Frontal cortex (tissue), 4 donors: ENCODE data around the gene ANKMY1. TPM values are rescaled to one million over a fixed set of nuclear protein-coding genes. Genes with fewer than 3 reads are reported as not detected.
A peak's percentile ranks its signal among the peaks of the same experiment; 100 is the strongest.

ENCODE experiments used
- DNase-seq, 2 donors: peaks; one replicate each; pipeline ENCODE4 v3.0.0; 2012; ENCODE audit warnings: low spot score in 2 of 2
- FAIRE-seq: peaks from 2 replicates; lab custom pipeline; 2012; peaks lifted over from hg19 to GRCh38; lab: Jason Lieb, UNC
- total RNA-seq: library from RNA; depleted of rRNA; stranded (reverse); fragments of >200 nt; gene quantifications from one replicate; pipeline ENCODE4 v1.2.3, GENCODE V29; 2014
- donor health status: control.
- donor health status: control.
- donor health status: control.

The ANKMY1 gene, protein sequence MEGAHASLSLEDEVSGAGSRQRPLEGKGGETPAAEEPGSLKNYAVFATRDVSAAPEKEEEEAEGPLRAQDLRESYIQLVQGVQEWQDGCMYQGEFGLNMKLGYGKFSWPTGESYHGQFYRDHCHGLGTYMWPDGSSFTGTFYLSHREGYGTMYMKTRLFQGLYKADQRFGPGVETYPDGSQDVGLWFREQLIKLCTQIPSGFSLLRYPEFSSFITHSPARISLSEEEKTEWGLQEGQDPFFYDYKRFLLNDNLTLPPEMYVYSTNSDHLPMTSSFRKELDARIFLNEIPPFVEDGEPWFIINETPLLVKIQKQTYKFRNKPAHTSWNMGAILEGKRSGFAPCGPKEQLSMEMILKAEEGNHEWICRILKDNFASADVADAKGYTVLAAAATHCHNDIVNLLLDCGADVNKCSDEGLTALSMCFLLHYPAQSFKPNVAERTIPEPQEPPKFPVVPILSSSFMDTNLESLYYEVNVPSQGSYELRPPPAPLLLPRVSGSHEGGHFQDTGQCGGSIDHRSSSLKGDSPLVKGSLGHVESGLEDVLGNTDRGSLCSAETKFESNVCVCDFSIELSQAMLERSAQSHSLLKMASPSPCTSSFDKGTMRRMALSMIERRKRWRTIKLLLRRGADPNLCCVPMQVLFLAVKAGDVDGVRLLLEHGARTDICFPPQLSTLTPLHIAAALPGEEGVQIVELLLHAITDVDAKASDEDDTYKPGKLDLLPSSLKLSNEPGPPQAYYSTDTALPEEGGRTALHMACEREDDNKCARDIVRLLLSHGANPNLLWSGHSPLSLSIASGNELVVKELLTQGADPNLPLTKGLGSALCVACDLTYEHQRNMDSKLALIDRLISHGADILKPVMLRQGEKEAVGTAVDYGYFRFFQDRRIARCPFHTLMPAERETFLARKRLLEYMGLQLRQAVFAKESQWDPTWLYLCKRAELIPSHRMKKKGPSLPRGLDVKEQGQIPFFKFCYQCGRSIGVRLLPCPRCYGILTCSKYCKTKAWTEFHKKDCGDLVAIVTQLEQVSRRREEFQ
- total RNA-seq: 4.9 TPM

DNA sequence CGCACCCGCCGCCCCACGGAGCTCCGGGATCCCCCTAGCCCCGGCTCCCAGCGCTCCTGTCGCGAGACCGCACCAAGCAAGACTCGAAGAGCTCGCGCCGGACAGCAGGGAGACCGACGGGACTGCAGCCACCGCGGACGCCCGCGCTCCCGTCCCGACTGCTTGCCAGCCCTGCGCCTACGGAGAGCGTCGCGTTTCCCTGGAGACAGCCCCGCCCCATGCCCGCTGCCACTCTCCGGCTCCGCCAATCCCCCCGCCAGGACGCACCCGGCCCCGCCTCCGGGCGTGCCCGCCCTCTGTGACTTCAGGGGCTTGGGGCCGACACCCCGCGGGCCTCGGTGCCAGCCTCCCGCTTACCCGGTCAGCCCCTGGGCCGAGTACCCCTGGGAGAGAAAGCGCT lies at the start of gene ANKMY1:
ANKMY1 (minus strand) TSS at position 181 of the 400 bp plus-strand sequence. CDS start 653 bp downstream, outside the sequence.
- FAIRE-seq (no peak), DNase-seq (peak; percentile 81 to 92)

DNA sequence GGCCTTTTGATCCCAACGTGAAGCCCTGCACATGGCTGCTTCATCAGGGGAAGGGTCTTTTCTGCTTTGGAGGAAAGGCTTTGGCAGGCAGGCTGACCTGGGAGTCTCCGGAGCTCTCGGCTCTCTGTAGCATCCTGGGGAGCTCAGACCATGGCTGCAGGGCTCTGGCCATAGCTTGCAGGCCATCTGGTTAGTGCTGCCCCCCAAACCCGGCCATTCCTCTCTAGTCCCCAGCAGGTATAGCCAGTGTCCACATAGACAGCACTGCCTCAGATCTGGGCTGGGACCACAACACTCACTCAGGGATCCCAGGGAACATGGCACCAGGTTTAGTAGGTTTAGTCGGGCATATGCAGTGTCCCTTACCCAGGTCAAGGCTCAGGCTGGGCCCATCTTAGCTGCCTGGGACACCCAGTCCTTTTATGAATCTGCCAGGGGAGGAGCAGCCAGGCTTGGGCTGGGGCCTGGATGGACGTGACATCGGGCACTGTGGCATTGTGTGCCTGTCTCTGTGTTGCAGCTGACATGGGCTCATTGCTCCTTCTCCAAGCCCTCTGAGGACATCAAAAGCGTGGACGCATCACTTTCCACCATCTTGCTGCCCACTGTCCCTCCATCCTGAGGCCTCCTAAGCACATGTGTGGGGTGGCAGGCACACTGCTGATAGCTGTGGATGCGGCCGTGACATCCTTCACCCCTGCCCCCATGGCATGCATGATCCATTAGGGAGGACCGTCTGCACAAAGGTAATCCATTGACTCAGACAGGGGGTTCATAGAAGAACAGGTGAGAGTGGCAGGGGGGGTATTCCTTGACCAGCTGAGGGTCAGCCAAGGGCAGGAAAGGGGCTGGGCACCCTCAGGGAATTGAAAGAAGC lies 48.3 kb upstream of the ANKMY1 start:
- FAIRE-seq (no peak), DNase-seq (no peak)

DNA sequence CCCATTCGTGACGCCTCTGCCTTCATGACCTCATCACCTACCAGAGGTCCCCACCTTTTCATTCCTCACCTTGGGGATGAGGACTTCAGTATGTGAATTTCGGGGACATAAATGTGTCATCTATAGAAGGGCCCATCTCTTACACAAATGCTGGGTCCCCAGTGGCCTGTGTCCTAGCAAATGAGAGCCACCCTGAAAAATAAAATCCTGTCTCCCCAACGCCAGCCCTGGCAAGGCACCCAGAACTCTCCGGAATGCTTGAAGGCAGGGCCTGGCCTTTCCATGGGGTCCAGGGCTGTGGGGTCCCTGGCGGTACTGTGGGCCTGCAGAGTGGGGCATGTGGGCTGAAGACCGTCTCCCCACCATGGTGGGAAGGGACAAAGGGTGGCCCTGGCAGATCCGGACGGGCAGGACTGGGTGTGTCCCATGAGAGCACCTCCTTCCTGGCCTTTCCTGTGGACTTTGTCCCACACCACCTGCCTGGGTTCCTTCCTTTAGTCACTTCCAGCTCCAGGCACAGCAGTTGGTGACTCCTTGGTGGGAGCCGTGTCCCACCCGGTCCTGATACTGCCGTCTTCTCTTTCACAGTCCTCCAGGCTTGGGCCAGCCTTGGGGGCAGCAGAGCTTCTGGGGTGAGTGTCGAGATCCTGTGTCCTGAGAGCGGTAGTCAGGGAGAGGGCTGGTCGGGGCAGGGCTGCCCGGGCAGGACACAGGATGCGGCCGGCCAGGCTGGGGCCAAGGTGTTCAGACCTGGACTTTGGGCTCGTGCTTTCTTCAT lies 47.3 kb upstream of the ANKMY1 start:
- DNase-seq (no peak), FAIRE-seq (no peak)

DNA sequence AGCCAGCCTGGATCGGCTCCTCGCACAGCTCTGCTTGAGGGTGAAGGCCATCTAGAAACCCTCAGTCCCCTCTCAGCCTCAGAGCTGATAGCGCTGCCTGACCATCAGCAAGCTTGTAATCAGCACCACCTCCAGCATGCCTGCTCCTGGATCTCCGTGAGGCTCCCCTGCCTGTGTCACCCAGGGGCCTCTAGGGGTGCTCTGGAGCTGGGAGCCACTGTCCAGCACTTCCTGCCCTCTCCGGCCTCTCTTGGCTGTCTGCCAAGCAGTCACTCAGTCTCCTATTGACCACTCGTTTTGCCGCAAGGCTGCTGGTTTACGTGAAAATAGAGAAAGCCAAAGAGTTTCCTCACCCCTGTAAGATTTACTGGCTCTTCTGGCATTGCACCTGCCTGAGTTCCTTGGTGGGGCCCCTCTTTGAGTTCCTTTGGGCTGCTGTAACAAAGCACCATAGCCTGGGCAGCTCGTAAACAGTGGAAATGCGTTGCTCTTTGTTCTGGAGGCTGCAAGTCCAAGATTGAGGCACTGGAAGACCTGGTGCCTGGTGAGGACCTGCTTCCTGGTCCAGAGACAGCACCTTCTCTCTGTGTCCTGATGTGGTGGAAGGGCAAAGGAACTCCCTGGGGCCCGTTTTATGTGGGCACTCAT lies 46.6 kb upstream of the ANKMY1 start:
- DNase-seq (peak; percentile 93 to 97), FAIRE-seq (peak; percentile 59)

DNA sequence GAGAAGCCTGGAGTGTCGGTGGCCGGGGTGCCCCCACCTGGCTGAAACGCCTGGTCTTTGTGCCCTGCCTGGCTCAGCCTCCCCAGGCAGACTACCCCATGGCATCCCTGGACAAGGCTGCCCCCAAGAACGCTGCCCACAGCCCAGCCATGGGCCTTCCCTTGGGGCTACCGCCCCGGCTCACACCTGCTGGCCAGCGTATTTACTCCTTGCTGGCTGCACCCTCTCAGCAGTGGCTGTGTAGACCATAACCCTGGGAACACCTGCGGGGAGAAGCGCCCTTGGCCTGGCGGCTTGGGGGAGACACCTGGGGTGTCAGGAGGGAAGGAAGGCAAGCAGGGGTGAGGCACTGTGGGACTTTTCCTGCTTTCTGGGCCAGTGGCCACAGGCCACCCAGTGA lies 46.1 kb upstream of the ANKMY1 start:
- DNase-seq (no peak), FAIRE-seq (no peak)

DNA sequence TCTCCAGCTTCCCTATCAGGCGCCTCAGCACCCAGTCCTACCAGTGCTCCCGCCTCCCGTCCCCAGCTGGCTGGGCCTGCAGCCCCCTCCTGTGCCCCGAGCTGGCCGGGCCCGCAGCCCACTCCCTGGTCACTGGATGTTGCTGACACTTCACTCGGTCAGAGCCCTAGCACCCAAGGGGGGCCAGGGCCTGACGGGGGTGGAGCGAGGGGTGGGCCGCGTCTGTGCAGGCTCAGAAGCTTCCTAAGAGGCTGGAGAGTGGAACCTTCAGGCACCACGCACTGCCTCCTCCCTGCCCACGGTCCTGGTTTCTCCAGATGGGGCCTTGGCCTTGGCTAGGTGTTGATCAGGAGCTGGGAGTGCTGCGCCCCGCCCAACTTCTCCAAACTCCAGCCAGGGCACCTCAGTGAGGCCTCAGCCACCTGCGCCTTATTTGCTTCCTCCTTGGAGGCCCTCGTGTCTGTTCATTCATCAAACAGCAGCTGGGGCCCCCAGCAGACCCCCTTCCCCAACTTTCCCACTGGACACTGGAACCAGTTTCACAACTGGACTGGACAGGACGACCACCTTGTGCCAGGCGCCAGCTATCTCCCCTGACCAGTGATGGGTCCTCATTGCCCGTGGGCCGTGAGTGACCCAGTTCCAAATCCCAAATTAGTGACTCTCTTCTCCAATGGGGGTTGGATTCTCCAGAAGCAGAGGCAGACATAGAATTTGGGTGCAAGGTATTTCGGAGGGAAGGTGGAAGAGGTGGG lies 45.5 kb upstream of the ANKMY1 start:
- no peak for FAIRE-seq
- DNase-seq: no peak

DNA sequence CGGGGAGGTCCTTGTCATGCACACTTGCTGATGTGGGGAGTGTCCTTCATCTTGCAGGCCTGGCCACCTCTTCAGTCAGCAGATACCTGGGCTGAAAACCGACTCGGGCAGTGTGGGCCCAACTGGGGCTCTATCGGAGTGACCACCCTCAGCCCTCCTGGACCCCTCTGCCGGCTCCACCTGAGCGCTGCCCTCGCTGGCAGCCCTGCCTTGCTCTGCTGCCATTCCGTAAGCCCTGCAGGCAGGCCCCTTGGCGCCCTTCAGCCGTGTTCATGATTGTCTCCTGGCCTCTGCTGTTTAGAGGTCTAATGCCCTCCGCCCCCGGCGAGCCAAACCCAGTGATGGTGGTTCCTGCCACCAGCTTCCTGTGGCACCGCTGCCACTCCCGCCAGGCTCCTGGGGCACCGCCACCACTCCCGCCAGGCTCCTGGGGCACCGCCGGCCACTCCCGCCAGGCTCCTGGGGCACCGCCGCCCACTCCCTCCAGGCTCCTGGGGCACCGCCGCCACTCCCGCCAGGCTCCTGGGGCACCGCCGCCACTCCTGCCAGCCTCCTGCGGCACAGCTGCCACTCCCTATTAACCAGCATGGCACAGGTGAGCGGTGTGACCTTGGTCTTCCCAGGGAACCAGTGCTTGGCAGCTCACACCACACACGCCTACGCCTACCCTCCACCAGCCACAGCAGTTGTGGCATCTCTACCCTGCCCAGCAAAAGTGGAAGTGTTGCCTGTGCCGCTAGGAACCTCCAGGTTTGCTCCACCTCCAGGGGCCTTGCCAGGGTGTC lies 44.7 kb upstream of the ANKMY1 start:
- DNase-seq (no peak), FAIRE-seq (no peak)

DNA sequence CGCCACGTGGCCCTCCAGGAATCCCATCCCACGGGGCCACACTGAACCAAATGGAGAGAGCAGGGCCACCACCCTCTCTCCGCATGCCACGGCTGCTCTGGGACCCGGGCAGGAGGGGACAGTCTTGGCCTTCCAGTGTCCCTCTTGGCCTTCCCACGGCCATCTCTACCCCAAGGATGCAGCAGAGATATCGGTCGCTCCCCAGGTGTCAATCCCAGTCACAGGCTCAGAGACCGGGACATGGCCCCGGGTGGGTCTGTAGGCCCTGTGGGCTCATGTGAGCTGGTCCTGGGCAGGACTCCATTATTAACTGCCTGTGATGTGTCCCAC lies 44.0 kb upstream of the ANKMY1 start:
- FAIRE-seq: no peak
- DNase-seq: no peak

DNA sequence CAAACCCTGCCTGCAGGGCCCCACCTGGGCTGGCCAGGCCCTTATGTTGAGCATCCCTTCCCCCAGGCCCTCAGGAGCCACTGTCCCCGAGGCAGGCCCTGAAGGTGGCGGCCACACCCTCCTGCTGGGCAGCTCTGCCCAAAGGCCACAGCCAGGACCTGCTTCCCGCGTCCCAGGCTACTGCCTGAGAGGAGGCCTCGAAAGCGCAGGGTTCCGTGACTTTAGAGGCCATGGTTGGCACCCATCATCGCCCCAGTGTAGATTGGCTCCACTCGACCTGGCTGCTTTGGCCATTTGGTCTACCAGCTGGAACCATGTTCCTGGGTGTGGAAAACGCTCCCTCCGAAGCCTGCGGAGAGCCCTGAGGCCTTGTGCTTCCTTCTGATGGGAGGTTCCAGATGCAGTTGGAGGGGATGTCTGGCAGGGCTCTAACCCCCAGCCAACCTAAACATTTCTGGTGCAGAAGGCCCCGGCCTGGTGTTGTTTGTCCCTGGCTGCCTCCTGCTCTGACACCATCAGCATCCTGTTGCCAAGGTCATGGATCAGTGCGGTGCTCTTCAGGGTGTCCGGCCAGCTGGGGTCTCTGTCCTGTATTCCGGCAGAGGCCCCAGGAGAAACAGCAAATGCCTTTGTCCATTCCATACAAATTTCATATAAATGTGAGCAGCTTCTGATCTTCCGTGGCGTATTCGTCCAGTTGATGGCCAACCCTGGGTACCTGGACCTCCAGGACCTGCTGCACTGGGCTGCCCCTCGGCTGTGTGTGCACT lies 43.5 kb upstream of the ANKMY1 start:
- no peak for FAIRE-seq
- no peak for DNase-seq

DNA sequence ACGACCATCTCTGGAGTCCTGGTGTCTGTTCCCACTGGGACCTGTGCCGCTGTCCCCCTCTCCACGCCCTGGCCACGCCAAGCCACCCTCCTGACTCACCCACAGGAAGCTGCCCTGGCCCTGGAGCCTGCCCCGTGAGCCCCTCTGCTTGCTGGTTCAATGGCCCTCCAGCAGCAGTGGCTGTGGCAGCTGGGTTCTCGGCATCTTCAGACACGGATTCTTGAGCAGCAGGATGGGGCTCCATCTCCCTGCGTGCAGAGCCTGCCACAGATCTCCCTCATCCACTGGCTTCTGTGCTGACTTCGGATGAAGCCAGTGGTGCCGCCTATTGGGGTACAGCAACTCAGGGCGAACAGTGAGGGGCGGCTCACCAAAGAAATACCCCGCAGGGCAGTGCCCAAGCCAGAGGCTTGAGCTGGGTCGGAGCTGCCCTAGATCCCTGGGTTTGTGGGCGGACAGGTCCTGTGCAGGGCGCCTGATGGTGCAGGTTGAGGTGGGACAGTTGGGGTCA lies 42.7 kb upstream of the ANKMY1 start:
- FAIRE-seq (no peak), DNase-seq (no peak)

DNA sequence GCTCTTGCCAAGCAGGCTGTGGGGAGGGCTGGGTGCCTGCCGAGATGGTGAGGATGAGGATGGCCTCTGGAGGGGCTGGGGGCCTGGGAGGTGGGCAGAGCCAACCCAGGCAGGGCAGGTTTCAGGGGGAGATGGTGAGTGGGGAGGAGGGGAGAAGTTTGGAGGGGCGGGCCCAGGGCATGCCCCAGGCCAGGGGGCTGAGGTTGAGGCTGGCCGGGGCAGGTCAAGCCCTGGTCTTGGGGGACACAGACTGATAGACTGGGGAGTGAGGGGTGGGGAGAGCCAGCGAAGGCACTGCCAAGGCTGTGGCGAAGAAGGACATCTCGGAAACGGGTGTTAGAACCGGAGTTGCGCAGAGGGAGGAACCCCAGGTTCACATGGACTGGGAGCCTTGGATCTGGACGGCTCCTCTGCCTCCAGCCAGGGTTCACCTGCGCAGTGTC lies 41.4 kb upstream of the ANKMY1 start:
- DNase-seq (no peak), FAIRE-seq (no peak)

DNA sequence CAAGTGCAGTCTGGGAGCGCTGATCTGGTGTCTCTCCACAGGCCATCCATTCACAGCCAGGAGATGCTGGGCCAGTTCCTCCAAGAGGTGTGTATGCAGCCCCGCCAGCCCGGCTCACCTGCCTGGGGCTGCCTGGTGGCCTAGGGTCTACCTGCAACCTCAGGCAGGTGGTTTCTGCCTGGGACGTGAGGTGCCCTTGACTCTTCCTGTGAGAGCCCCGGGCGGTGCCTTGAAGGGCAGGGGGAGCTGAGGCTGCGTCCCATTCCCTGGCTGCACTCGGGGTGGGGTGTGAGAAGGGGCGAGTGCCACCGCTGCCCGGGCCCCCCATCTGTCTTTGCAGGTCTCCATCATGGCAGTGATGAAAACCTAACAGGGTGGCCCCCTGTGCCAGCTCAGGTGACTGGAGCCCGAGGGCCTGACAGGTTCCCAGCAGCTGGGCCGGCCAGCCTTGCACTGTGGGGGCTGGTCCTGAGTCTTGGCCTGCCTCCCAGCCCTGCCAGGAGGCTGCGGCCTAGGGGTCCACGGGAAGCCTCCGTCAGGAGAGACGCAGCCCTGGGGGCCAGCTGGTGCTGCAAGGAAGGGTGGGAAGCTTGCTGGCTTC lies 40.6 kb upstream of the ANKMY1 start:
- DNase-seq (no peak), FAIRE-seq (no peak)

DNA sequence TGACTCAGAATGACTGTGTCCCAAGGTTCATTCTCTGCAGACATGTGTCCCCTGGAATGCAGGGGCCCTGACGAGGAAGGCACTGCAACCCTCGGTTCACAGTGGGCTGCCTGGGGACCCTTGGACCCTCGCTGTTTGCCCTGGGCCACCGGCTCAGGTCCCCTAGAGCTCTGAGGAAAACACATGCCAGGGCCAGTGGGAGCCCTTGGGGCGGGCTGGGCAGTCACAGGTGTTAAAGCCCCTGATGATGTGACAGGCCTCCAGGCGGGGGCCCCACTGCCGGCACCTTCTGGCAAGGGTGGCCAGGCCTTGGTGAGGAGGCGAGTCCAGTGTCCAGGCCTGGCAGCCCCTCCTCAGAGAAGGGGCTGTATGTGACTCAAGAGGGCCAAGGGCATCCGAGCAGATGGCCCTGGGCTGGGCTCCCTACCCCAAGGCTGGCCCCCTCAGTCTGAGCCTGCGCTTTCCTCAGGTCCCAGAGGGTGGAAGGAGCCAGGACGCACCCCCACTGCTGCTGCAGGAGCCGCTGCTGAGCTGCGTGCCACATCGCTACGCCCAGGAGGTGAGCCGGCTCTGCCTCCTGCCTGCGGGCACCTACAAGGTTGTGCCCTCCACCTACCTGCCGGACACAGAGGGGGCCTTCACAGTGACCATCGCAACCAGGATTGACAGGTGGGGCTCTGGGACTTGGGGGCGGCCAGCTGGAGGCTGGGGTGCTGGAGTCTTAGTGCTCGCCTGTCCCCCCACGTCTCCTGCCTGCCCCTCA lies 39.8 kb upstream of the ANKMY1 start:
- DNase-seq (no peak), FAIRE-seq (no peak)

DNA sequence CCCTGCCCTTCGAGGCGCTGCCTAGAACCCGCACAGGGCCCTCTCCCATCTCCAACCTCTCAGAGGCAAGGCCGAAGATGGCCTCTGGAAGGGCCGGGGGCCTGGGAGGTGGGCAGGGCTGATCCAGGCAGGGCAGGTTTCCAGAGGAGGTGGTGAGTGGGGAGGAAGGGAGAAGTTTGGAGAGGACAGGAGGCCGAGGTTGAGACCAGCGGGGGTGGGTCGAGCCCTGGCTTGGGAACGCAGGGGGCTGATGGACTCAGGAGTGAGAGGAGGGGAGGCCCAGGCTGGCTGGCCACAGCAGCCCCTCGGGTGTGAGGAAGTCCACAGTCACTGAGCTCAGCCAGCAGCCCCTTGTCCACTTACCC lies 39.2 kb upstream of the ANKMY1 start:
- DNase-seq (no peak), FAIRE-seq (no peak)

DNA sequence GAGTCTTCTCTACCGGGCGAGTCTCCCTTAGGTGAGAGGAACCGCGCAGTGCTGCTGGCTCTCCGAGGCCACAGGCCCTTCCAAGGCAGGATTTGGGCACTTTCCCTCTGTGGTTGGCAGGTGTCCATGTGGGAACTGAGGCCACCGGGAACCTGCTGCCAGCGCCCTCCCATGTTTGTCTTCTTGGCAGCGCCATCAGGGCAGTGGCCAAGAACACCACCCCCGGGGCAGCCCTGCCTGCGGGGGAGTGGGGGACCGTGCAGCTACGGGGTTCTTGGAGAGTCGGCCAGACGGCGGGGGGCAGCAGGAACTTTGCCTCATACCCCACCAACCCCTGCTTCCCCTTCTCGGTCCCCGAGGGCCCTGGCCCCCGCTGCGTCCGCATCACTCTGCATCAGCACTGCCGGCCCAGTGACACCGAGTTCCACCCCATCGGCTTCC lies 38.7 kb upstream of the ANKMY1 start:
- DNase-seq (peak; percentile 63 to 77), FAIRE-seq (no peak)
